GM12875 (cell line): Measurements from ENCODE around the gene RTRAF.

Experiments used
- H3K4me3 ChIP-seq: one replicate; pipeline ENCODE4 v1.5.1; 2011; ENCODE audit warnings: low read depth, low read length, control low read depth
- TF ChIP-seq, protein P1 (sequence below): IDR thresholded peaks from 2 replicates; pipeline ENCODE4 v1.5.1; 2011; ENCODE audit warnings: low read depth, mild to moderate bottlenecking, control low read depth, inconsistent platforms, low read length, moderate library complexity, borderline replicate concordance; ENCODE audit not compliant: insufficient read depth

Gene RTRAF

DNA sequence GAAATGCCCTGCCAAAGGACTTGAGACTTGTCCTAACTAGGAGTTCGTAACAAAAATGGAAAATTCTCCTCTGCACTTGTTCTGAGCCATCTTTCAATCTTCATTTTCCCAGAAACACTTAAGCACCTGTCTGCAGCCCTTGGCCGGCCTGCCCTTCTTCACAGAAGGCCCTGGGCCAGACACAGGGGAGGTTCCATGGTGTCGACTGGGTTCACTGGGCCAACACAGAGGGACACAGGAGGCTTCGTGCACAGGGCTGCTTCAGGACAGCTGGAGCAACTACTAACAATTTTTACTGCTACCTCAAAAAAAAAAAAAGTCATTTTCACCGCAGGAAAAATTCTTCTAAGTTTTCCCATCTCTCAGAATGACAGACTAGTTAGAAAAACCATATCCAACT is 59.9 kb downstream of the RTRAF start:
- TF ChIP-seq, protein P1, sequence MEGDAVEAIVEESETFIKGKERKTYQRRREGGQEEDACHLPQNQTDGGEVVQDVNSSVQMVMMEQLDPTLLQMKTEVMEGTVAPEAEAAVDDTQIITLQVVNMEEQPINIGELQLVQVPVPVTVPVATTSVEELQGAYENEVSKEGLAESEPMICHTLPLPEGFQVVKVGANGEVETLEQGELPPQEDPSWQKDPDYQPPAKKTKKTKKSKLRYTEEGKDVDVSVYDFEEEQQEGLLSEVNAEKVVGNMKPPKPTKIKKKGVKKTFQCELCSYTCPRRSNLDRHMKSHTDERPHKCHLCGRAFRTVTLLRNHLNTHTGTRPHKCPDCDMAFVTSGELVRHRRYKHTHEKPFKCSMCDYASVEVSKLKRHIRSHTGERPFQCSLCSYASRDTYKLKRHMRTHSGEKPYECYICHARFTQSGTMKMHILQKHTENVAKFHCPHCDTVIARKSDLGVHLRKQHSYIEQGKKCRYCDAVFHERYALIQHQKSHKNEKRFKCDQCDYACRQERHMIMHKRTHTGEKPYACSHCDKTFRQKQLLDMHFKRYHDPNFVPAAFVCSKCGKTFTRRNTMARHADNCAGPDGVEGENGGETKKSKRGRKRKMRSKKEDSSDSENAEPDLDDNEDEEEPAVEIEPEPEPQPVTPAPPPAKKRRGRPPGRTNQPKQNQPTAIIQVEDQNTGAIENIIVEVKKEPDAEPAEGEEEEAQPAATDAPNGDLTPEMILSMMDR, result no peak
- no peak overlapping the region for H3K4me3 ChIP-seq

DNA sequence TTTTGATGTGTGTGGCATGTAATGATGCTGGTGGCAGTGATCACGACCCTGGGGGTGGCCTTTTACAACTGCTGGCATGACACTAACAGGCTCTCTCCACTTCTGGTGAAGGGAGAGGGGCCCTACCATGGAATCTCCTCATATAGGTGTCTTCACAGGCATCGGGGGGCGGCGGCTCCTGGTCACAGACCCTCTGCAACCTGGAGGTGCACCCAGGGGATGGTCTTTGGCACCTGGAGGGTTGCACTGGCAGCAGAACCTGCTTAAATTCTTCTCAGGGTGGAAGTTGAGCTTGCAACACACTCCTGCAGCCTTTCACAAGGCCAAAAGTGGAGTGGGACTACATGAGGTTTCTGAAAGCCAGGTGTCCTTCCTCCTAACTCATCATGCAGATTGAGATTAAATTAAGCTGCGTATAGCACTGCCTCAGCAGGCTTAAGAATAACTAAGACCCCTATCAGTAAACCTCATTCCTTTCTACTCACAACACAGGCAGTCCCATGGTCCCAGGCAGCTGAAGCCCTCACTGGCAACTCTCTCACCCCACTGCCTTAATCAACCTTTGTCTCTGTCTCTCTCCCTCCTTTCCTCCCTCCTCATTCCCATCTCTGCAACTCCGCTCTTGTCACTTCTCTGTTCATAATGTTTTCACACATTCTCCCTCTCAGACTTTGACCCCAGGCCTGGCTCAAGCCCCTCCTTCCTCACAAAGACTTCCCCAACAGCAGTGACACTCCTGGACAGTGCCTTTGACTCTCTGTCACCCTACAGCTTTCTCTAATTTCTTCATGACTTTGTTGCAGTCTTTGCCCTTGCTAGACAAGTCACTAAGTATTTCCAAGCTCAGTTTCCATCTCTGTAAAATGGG is 60.6 kb downstream of the RTRAF start:
- TF ChIP-seq, protein P1, result no peak
- no peak overlapping the region for H3K4me3 ChIP-seq

DNA sequence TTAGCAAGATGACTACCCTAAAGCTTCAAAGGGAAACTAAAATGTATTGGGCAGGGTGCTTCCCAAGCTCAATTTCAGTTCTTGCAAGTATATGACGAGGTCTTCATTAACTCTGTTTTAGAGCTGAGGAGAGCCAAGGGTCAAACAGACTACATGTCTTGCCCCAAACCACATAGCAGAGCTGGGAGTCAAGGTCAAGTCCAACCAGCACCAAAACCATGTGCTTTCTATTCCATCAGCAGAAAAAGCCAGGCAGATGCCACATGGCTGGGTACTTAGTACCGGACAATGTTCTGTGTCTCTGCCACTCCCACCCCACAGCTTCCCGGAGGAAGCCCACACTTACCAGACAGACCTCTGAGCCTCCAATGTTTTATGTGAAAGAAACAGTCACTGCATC is 61.9 kb downstream of the RTRAF start:
- TF ChIP-seq, protein P1, result no peak
- no peak overlapping the region for H3K4me3 ChIP-seq

DNA sequence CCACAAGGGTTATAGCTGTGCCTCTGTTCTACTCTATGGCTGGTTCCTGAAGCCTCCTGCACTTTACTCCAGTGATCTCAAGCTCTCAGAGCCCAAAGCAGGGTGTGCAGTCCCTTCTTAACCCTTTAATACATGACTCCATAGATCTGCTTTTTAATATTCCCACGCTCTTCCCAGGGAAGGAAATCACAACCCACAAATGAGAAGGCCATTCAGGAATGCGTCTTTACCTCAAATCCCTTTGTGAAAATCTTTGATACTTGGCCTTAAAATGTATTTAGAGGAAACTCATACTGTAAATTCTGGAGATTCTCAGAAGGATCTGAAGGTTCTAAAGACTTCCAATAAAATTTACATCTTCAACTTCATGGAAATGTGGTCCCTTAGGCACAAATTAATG is 62.5 kb downstream of the RTRAF start:
- no peak overlapping the region for H3K4me3 ChIP-seq
- TF ChIP-seq, protein P1, result no peak

DNA sequence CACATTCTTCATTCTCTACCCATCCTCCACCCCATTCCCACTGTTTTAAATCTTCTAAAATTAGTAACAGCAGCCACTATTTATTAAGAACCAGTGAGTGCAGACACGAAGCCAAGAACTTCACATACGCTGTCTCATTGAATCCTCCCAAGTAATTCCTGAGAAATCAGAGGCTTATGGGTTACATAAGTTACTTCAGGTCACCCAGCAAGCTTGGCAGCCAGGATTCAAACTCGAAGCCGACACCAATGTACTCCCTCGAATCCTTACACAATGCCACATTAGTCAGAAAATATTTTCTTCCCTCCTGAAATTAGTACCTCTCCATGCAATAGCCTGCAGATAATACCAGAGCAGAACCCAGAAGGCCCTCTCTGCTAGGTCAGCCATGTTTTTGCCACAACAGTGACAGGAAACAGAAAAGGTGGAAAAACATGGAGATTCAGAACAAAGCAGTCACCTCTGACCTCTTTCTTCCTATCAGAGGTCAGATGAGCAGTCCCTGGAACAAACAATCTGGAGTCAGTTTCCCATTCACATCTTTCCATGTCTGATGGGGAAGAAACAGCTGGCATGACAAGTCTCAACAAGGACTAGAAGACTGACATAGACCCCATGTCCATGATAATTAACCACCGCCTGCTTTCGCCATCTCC is 63.1 kb downstream of the RTRAF start:
- TF ChIP-seq, protein P1, result no peak
- H3K4me3 ChIP-seq, result no peak overlapping the region

DNA sequence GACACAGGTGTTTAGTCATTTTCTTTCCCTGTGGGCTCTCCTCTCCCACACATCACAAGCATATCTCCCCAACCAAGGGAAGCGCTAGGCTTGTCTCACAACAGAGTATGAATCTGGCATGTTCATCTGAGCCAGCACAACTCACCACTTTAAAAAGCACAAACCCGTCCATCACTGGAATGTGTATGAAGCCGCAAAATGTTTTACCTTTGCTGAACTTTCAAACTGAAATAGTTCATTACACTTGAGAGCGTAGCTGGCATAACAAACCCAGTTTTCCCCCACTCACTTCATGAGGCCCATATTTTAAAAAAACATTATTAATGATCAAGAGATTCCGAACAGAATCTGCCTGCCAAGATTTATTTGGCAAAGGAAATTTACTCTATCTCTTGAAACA is 63.7 kb downstream of the RTRAF start:
- TF ChIP-seq, protein P1, result no peak

DNA sequence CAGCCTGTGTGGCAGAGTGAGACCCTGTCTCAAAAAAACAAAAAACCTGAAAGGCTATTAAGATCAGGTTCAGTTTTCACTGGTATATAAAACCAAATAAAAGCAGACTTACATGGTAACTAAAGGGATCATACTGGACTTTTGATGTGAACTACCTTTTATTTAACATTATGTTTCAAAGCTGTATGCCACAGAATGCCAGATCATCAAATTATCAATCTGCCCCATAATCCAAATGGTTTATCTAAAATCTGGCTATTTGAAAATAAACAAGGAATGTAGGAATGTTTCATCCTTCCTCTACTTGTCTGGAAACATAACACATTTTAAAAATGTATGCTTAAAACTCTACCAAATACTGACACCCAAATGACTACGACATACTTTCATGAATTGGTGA is 65.3 kb downstream of the RTRAF start:
- no peak overlapping the region for H3K4me3 ChIP-seq
- TF ChIP-seq, protein P1, result no peak

More for the DNA sequence above, 63.7 kb downstream of the RTRAF start:
- no peak overlapping the region for H3K4me3 ChIP-seq
